GM21529 (cell line): ENCODE results near the gene ABCA2.

Experiments used
- ATAC-seq: cut with Tn5 transposase; IDR thresholded peaks from one replicate; pipeline ENCODE4 v1.9.1; 2021; ENCODE audit not compliant: unreplicated experiment

ABCA2 gene

DNA sequence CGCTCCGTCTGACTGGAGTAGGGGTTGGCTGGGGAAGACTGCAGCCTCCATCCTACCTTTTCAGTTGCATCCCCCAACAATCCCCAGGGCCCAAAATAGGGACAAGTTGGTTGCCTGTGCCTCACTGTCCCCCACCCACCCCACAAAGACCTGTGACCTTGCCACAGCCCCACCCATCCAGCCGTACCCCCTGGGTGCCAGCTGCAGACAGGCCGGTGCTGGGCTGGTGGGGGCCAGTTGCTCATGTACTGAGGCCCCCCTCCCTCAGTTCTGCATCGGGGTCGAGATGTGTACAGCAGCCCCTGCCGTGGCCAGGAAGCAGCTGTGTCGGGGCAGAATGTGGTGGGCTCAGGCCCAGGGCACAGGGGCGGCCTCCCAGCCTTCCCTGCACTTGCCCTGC lies 44.9 kb downstream of the ABCA2 start:
- ATAC-seq = no peak

GRCh38 chr9:136982232-136983051 lies 45.6 kb downstream of the ABCA2 start, which contains the start of gene LCNL1:
Gene LCNL1 (plus strand): TSS chr9:136982993. CDS start chr9:136983587, 594 bp downstream.
- ATAC-seq = no peak

- ATAC-seq = no peak
Measured at GRCh38 chr9:136981588-136982231, 46.3 kb downstream of the ABCA2 start.

DNA sequence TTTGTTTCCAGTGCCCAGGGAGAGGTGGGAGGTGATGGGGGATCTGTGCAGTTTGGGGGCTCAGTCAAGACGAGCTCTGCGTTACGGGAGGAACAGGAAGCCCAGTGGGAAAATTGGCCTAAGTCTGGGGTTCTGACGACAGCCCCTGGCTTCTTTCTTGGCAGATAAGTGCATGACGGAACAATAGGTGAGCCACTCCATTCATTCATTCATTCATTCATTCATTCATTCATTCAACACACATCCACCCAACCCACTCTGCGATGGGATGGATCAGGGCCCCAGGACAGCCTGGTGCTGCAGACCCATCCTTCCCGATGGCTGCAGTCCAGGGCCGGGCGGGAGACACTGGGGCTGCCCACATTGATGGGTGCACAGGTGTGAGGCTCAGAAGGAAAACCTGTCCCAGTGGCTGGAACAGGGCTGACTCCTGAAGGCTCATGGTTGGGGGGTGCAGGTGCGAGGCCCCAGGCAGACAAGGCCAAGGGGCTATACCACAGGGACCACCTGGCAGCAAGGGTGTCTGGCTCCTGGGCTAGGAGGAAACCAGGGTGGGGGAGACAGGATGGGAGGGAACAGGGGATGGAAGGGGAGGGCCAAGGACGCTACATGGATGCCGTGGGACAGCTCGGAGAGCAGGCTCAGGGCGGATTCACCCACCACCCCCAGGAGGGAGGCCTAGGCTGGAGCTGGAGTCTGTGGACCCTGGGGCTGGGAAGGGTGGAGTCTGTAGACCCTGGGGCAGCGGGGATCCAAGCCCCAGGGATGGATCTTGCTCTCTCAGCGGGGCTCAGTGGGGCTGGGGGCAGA lies 47.2 kb downstream of the ABCA2 start:
- ATAC-seq = no peak

DNA sequence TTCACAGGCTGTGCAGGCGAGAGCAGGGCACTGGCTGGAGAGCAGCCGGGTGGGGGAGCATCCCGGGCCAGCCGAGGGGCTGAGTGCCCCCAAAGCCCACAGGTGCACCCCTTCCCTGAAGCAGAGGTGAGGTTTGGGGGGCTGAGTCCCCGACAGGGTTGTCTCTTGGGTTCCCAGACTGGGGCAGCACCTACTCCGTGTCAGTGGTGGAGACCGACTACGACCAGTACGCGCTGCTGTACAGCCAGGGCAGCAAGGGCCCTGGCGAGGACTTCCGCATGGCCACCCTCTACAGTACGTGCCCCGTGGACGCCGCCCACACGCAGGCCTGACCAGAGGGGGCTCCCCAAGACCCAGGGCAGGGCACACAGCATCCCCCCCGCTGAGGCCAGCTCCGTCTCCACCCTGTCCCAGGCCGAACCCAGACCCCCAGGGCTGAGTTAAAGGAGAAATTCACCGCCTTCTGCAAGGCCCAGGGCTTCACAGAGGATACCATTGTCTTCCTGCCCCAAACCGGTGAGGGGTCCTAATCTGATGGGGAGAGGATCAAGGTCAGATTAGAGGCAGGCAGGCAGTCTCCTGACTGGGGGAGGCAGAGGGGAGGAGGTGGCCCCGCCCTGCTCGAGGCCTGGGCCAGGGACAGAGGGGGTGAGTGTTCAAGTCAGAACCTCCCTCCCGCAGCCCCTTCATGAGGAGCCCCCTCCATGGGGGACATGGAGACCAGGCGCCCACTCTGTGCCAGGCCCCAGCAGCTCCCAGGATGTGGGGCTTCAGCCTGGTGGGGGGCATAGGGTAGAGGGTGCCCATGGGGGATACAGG lies 48.1 kb downstream of the ABCA2 start:
- no peak for ATAC-seq

GRCh38 chr9:136978865-136979544 lies 49.0 kb downstream of the ABCA2 start:
- no peak for ATAC-seq

GRCh38 chr9:136978073-136978864 lies 49.8 kb downstream of the ABCA2 start:
- no peak for ATAC-seq

- ATAC-seq = no peak
Measured at GRCh38 chr9:136977649-136978072, 50.4 kb downstream of the ABCA2 start.

DNA sequence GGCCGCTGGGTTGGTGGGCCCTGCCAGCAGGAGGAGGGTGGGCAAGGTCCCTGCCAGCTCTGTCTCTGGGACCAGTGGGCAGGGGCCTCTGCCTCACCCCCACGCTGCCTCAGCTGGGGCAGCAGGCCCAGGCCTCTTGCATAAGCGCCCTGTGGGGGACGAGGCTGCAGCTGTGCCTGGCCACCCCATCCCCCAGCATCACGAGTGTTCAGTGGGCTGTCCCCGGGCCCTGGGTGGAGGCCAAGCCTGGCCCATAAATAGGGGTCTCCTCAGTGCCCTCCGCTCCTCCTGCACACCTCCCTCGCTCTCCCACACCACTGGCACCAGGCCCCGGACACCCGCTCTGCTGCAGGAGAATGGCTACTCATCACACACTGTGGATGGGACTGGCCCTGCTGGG lies 50.8 kb downstream of the ABCA2 start, which contains the start of gene PTGDS:
TSS of gene PTGDS (plus strand) at position 282 of the 400 bp plus-strand sequence. CDS start at position 357, 75 bp downstream.
- no peak for ATAC-seq

GRCh38 chr9:136975644-136976043 lies 52.4 kb downstream of the ABCA2 start:
- no peak for ATAC-seq

GRCh38 chr9:136974817-136975535 lies 53.1 kb downstream of the ABCA2 start:
- ATAC-seq = no peak

- ATAC-seq = no peak
Measured at GRCh38 chr9:136973618-136974617, 54.1 kb downstream of the ABCA2 start.

DNA sequence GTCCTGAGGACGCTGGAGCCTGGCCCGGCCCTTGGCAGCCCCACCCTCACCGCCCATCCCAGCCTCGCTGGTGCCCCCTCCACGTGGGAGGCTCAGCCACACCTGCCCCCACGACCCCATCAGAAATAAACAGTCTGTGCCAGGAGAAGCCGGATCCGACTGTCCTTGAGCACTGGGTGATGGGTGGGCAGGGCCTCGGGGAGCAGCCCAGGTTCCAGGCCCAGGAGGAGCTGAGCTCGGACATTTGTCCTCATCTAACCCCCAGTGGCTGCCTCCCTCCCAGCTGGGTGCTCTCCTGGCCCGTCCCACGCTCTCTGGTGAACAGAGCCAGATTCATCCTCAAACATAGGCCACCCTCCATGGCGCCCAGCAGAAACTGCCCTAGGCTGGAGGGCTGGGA lies 55.3 kb downstream of the ABCA2 start:
- no peak for ATAC-seq

GRCh38 chr9:136972335-136972734 lies 55.7 kb downstream of the ABCA2 start:
- ATAC-seq = no peak

DNA sequence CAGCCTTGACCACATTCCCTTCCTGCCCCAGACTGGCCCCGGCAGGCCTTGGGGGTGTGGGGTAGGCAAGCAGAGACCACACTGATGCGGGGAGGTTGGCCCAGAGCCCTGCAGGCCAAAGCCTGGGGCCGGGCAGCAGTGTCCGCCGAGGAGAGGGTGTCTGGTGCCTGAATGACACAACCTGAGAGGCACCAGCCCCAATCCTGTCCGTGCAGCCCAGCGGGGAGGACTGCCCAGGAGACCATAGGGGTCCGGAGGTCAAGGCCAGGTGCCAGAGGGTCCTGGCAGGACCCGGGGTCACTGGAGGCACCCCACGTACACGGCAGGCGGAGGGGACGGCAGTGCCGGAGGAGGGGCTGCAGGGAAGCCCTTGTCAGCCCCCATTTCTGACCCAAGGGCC lies 56.3 kb downstream of the ABCA2 start:
- ATAC-seq = no peak

DNA sequence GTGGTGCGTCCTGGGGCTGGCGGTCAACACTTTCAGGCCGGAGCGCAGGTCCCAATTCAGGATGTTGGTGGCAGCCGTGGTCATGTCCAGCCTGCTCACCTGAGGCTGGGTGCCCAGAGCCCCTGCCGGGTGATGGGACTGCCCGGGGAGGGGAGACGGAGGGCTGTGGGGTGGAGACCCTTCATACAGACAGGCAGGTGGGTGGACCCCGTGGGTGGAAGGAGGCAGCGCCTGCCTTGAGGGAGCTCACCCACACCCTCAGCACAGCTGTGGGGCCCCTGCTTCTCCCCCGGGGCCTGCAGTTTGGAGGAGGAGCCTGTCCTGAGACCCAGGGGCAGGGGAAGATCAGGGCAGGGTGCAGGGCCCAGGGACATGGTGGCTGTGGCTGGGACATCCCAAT lies 57.7 kb downstream of the ABCA2 start:
- no peak for ATAC-seq

DNA sequence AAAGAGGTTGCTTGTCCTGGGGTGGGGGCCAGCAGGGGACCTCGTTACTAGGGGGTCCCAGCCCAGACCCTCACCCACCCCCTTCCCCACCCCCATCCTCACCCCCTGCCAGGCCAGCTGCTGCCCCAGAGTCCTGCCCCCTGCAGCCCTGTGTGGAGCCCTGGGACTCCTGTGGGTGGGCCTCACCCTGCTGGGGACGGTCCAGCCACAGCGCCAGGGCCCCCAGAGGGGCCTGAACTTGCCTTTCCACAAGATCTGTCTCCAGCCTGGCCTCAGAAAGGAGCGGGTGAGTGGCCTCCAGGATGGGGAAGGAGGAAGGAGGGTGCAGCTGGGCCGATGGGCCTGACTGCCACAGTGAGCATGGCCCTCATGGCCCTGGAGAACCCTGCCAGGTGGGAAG lies 58.3 kb downstream of the ABCA2 start:
- no peak for ATAC-seq
